ENCODE measurements around the gene ARHGEF4.

ARHGEF4 gene

DNA sequence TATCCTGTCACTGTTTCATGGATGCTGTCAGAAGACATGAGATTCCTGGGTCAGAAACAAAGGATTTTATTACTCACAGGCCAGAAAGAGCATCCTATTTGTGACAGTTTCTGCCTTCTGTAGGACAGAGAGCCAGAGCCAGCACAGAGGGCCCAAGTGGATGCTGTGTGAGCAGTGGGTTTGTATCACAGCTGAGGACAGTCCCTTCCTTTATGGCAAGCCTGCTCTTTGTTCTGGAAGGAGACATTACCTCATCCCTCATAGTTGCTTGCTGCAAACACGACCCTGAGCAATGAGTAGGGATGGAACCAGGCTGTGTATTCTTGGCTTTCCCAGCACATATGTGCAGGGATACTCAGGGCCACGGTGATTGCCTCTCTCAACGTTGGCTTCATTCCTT, 41.6 kb downstream of the ARHGEF4 start:
- peak in 1 of 2 donors; percentile 27 for DNase-seq
- Histone ChIP-seq H3K36me3 (no peaks in the 10 kb centered on the region), H3K27ac (no peak overlapping the region), H3K4me1 (no peaks in the 10 kb centered on the region), H3K9me3 (no peaks in the 10 kb centered on the region), H3K4me3 (no peak overlapping the region), H3K27me3 (peaks cover 0 to 10% of the 10 kb centered on the region in 2 donors)
- intact Hi-C loops (cut with DNase I; ENCODE audit: low total_unique reads) = no loop called here
- TF ChIP-seq, protein P1, sequence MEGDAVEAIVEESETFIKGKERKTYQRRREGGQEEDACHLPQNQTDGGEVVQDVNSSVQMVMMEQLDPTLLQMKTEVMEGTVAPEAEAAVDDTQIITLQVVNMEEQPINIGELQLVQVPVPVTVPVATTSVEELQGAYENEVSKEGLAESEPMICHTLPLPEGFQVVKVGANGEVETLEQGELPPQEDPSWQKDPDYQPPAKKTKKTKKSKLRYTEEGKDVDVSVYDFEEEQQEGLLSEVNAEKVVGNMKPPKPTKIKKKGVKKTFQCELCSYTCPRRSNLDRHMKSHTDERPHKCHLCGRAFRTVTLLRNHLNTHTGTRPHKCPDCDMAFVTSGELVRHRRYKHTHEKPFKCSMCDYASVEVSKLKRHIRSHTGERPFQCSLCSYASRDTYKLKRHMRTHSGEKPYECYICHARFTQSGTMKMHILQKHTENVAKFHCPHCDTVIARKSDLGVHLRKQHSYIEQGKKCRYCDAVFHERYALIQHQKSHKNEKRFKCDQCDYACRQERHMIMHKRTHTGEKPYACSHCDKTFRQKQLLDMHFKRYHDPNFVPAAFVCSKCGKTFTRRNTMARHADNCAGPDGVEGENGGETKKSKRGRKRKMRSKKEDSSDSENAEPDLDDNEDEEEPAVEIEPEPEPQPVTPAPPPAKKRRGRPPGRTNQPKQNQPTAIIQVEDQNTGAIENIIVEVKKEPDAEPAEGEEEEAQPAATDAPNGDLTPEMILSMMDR (IDR thresholded peaks at IDR 0.05) = no peak

DNA sequence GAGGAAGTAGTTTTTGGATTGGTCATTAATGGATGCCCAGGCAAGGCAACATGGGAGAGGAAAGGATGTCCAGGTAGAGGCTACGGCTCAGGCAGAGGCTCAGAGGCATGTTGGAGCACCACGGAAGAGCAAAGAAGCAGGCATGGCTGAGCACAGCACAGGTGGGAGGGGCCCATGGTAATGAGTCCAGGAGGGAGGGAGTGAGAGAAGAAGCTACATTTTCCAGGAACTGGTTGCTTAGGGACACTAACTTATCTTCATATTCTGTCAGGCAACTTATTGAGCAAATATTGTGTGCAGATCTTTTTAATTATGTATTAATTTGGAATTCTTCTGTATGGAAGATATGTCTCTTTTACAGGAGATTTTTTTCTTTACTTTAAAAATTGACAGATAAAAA, 42.2 kb downstream of the ARHGEF4 start:
- TF ChIP-seq, protein P1 (IDR thresholded peaks at IDR 0.05) = no peak
- H3K27ac ChIP-seq = no peak overlapping the region
- H3K4me1 ChIP-seq = no peaks in the 10 kb centered on the region
- H3K9me3 ChIP-seq = no peaks in the 10 kb centered on the region
- no peak overlapping the region for H3K4me3 ChIP-seq
- DNase-seq = peak in 1 of 2 donors; percentile 4
- H3K27me3 ChIP-seq = peaks cover 0 to 10% of the 10 kb centered on the region in 2 donors
- intact Hi-C loops (cut with DNase I; ENCODE audit: low total_unique reads) = no loop called here
- no peaks in the 10 kb centered on the region for H3K36me3 ChIP-seq

DNA sequence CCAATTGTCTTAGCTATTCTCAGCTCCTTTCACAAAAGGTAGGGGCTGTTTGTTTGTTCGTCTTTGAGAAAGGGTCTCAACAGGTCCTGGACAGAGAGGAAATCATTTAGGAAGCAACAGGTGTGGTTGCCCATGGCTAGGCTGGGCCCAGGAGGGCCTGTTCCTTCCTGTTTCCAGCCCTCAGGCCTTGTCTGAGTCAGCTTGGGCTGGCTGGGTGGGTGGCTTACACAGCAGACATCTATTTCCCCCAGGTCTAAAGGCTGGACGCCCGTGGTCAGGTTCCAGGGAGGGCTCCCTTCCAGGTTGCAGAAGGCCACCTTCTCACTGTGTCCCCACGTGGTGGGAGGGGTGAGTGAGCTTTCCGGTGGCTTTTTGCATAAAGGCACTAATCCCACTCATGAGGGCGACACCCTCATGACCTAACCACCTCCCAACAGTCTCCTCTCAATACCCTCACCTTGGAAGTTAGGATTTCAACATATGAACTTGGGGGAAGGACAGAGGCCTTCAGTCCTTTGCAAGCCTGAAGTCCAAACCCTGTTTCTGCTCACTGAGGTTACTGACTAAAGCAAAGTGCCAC, 45.5 kb downstream of the ARHGEF4 start:
- H3K27me3 ChIP-seq = peaks cover 0 to 10% of the 10 kb centered on the region in 2 donors
- no peaks in the 10 kb centered on the region for H3K4me1 ChIP-seq
- H3K36me3 ChIP-seq = no peaks in the 10 kb centered on the region
- TF ChIP-seq, protein P1 (IDR thresholded peaks at IDR 0.05) = no peak
- H3K4me3 ChIP-seq = no peak overlapping the region
- no peak overlapping the region for H3K27ac ChIP-seq
- DNase-seq = no peak
- no peaks in the 10 kb centered on the region for H3K9me3 ChIP-seq
- intact Hi-C loops (cut with DNase I; ENCODE audit: low total_unique reads) = no loop called here

DNA sequence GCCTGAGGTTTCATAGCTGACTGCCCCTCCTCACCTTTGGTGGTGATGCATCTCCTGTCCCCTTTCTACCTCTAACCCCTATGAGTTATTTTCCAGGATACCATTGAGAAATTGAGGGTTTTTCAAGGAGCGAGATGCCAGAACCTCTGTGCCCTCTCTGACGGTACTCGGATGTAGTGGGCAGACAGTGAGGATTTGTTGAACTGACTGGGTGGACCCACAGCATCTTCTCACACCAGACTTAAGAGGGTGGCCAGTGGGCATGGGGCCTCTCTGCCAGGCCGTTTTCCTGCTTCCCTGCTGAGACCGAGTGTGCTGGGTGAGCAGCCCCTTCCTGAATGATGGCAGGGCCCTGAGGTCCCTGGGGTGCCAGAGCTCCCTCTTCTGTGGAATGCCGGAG, 46.3 kb downstream of the ARHGEF4 start:
- Histone ChIP-seq H3K4me3 (no peak overlapping the region), H3K9me3 (no peaks in the 10 kb centered on the region), H3K4me1 (no peaks in the 10 kb centered on the region), H3K36me3 (no peaks in the 10 kb centered on the region), H3K27me3 (peaks cover 0 to 10% of the 10 kb centered on the region in 2 donors), H3K27ac (no peak overlapping the region)
- TF ChIP-seq, protein P1 (IDR thresholded peaks at IDR 0.05) = no peak
- intact Hi-C loops (cut with DNase I; ENCODE audit: low total_unique reads) = no loop called here
- DNase-seq = no peak

DNA sequence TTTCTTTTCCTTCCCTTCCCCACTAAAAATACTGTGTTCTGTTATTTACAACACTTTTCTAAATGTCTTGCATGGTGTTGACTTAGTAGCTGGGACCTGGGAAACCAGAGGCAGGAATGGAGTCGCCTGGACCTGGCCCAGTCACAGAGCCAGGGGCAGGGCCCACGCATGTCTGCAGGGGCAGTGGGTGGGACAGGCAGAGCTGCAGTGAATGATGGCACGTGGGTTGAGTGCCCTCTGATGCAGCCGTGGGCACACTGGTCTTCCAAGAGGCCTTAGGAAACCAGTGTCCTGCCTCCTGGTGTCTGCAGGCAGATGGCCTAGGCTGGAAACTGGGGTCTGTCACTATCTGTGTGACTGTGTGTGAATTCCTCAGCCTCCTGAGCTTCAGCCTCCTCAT, 46.8 kb downstream of the ARHGEF4 start:
- H3K27me3 ChIP-seq = peaks cover 0 to 10% of the 10 kb centered on the region in 2 donors
- H3K4me1 ChIP-seq = no peaks in the 10 kb centered on the region
- H3K36me3 ChIP-seq = no peaks in the 10 kb centered on the region
- intact Hi-C loops (cut with DNase I; ENCODE audit: low total_unique reads) = no loop called here
- DNase-seq = no peak
- no peaks in the 10 kb centered on the region for H3K9me3 ChIP-seq
- TF ChIP-seq, protein P1 (IDR thresholded peaks at IDR 0.05) = no peak
- no peak overlapping the region for H3K27ac ChIP-seq
- H3K4me3 ChIP-seq = no peak overlapping the region

DNA sequence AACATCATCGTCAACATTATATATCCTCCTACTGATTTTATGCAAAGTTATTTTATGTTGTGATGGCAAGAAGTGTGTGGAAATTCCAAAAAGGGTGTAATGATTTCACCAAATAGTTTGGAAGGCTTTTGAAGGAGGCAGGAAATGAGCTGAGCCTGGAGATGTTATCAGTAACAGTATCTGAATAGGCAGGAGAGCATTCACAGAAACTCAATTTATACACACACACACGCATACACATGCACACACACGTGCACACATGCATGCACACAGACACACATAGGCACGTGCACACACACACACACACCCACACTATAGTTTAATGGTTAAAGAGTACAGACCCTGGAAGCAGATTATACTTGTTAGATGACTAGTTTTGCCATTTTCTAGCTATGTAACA, 47.3 kb downstream of the ARHGEF4 start:
- Histone ChIP-seq H3K27me3 (peaks cover 0 to 10% of the 10 kb centered on the region in 2 donors), H3K27ac (no peak overlapping the region), H3K4me1 (no peaks in the 10 kb centered on the region), H3K36me3 (no peaks in the 10 kb centered on the region), H3K4me3 (no peak overlapping the region), H3K9me3 (no peaks in the 10 kb centered on the region)
- intact Hi-C loops (cut with DNase I; ENCODE audit: low total_unique reads) = no loop called here
- TF ChIP-seq, protein P1 (IDR thresholded peaks at IDR 0.05) = no peak
- DNase-seq = no peak
